HUES6 (cell line): ENCODE results near the gene SPRYD3.
"Not testable (repeated sequence)": the region's sequence is repeated elsewhere in the genome, so short reads cannot be mapped to it uniquely, and the experiment has no call there.

Source experiments
- H3K27ac ChIP-seq: 2 replicates; pipeline ENCODE4 v1.7.0; 2013; ENCODE audit warnings: low read depth, mild to moderate bottlenecking, low read length, inconsistent platforms
- H3K27me3 ChIP-seq: 2 replicates; pipeline ENCODE4 v1.6.1; 2013; ENCODE audit warnings: low read length; ENCODE audit not compliant: control insufficient read depth, insufficient read depth
- H3K36me3 ChIP-seq: 2 replicates; pipeline ENCODE4 v1.6.1; 2013; ENCODE audit warnings: low read length; ENCODE audit not compliant: control insufficient read depth, insufficient read depth
- H3K4me1 ChIP-seq: 2 replicates; pipeline ENCODE4 v1.6.1; 2013; ENCODE audit warnings: low read length; ENCODE audit not compliant: control insufficient read depth, insufficient read depth
- H3K4me3 ChIP-seq: 2 replicates; pipeline ENCODE4 v1.5.1; 2013; ENCODE audit warnings: low read depth, low read length
- H3K9ac ChIP-seq: one replicate; pipeline ENCODE4 v1.6.1; 2013; ENCODE audit warnings: mild to moderate bottlenecking, low read length
- H3K9me3 ChIP-seq: 2 replicates; pipeline ENCODE4 v1.6.1; 2013; ENCODE audit warnings: low read depth, low read length; ENCODE audit not compliant: control insufficient read depth, insufficient read depth

The SPRYD3 gene

GRCh38 chr12:53100466-53101151 is 21.4 kb upstream of the SPRYD3 start:
- no peak overlapping the region for H3K9ac ChIP-seq
- H3K4me1 ChIP-seq, result peaks cover 20% of the 10 kb centered on the region
- H3K36me3 ChIP-seq, result no peaks in the 10 kb centered on the region
- H3K9me3 ChIP-seq, result no peaks in the 10 kb centered on the region
- H3K27me3 ChIP-seq, result peaks cover 35% of the 10 kb centered on the region
- H3K4me3 ChIP-seq, result no peak overlapping the region
- no peak overlapping the region for H3K27ac ChIP-seq

GRCh38 chr12:53099071-53099882 is 20.1 kb upstream of the SPRYD3 start:
- Histone ChIP-seq H3K9me3 (no peaks in the 10 kb centered on the region), H3K9ac (no peak overlapping the region), H3K4me3 (peak overlapping the region; percentile 95), H3K4me1 (peaks cover 20% of the 10 kb centered on the region), H3K36me3 (no peaks in the 10 kb centered on the region), H3K27ac (no peak overlapping the region), H3K27me3 (peaks cover 35% of the 10 kb centered on the region)

- Histone ChIP-seq H3K27me3 (peaks cover 35% of the 10 kb centered on the region), H3K4me1 (peaks cover 20% of the 10 kb centered on the region), H3K36me3 (no peaks in the 10 kb centered on the region), H3K9ac (no peak overlapping the region), H3K27ac (no peak overlapping the region), H3K9me3 (no peaks in the 10 kb centered on the region), H3K4me3 (peak overlapping the region; percentile 95)
These were observed 19.3 kb upstream of the SPRYD3 start for GRCh38 chr12:53098354-53098981.

GRCh38 chr12:53097564-53098353 is 18.6 kb upstream of the SPRYD3 start, which contains the start of gene IGFBP6:
TSS of gene IGFBP6 (plus strand) at chr12:53097667. CDS start at chr12:53097718, 51 bp downstream.
- Histone ChIP-seq H3K4me1 (peaks cover 20% of the 10 kb centered on the region), H3K27me3 (peaks cover 35% of the 10 kb centered on the region), H3K27ac (no peak within 1 kb of the TSS), H3K4me3 (peak within 1 kb of the TSS; percentile 95), H3K9ac (peak within 1 kb of the TSS; percentile 43), H3K36me3 (no peaks in the 10 kb centered on the region), H3K9me3 (no peaks in the 10 kb centered on the region)

GRCh38 chr12:53097207-53097563 is 18.0 kb upstream of the SPRYD3 start:
- peaks cover 20% of the 10 kb centered on the region for H3K4me1 ChIP-seq
- H3K27me3 ChIP-seq, result peaks cover 35% of the 10 kb centered on the region
- peak overlapping the region; percentile 95 for H3K4me3 ChIP-seq
- no peak overlapping the region for H3K27ac ChIP-seq
- H3K9me3 ChIP-seq, result no peaks in the 10 kb centered on the region
- H3K9ac ChIP-seq, result no peak overlapping the region
- H3K36me3 ChIP-seq, result no peaks in the 10 kb centered on the region

- Histone ChIP-seq H3K4me3 (peak overlapping the region; percentile 95), H3K27me3 (peaks cover 35% of the 10 kb centered on the region), H3K9ac (no peak overlapping the region)
These were observed 17.6 kb upstream of the SPRYD3 start for GRCh38 chr12:53096759-53097158.

GRCh38 chr12:53096089-53096741 is 17.0 kb upstream of the SPRYD3 start:
- Histone ChIP-seq H3K9me3 (no peaks in the 10 kb centered on the region), H3K4me3 (peak overlapping the region; percentile 95), H3K9ac (no peak overlapping the region), H3K27ac (no peak overlapping the region), H3K4me1 (peaks cover 20% of the 10 kb centered on the region), H3K36me3 (no peaks in the 10 kb centered on the region), H3K27me3 (peaks cover 39% of the 10 kb centered on the region)

More at GRCh38 chr12:53096759-53097158, 17.6 kb upstream of the SPRYD3 start:
- H3K9me3 ChIP-seq, result no peaks in the 10 kb centered on the region
- H3K36me3 ChIP-seq, result no peaks in the 10 kb centered on the region
- H3K27ac ChIP-seq, result no peak overlapping the region
- H3K4me1 ChIP-seq, result peaks cover 20% of the 10 kb centered on the region

- H3K4me3 ChIP-seq, H3K9ac ChIP-seq, H3K27ac ChIP-seq: not testable (repeated sequence)
These were observed 16.4 kb upstream of the SPRYD3 start for GRCh38 chr12:53095596-53095895.

GRCh38 chr12:53094796-53095595 is 15.8 kb upstream of the SPRYD3 start:
- not testable (repeated sequence) for H3K4me3 ChIP-seq, H3K9ac ChIP-seq, H3K9me3 ChIP-seq, H3K27ac ChIP-seq, H3K36me3 ChIP-seq
- Histone ChIP-seq H3K27me3 (peaks cover 39% of the 10 kb centered on the region), H3K4me1 (peaks cover 20% of the 10 kb centered on the region)

More at GRCh38 chr12:53095596-53095895, 16.4 kb upstream of the SPRYD3 start:
- Histone ChIP-seq H3K27me3 (peaks cover 39% of the 10 kb centered on the region), H3K4me1 (peaks cover 20% of the 10 kb centered on the region)
- H3K9me3 ChIP-seq, H3K36me3 ChIP-seq: not testable (repeated sequence)

- H3K9me3 ChIP-seq, result no peaks in the 10 kb centered on the region
- H3K4me3 ChIP-seq, result no peak overlapping the region
- H3K27ac ChIP-seq, result no peak overlapping the region
- no peaks in the 10 kb centered on the region for H3K36me3 ChIP-seq
- H3K27me3 ChIP-seq, result peaks cover 39% of the 10 kb centered on the region
- no peak overlapping the region for H3K9ac ChIP-seq
- H3K4me1 ChIP-seq, result peaks cover 20% of the 10 kb centered on the region
These were observed 15.2 kb upstream of the SPRYD3 start for GRCh38 chr12:53094394-53094787.
